GM19023 (cell line): Measurements from ENCODE around the gene TNS2.

Source experiments
- ATAC-seq: cut with Tn5 transposase; IDR thresholded peaks from one replicate; pipeline ENCODE4 v1.9.1; 2021; ENCODE audit warnings: mild to moderate bottlenecking, moderate library complexity; ENCODE audit not compliant: unreplicated experiment

Gene TNS2

GRCh38 chr12:53055471-53056266, 5.8 kb downstream of the TNS2 start:
- ATAC-seq: no peak

DNA sequence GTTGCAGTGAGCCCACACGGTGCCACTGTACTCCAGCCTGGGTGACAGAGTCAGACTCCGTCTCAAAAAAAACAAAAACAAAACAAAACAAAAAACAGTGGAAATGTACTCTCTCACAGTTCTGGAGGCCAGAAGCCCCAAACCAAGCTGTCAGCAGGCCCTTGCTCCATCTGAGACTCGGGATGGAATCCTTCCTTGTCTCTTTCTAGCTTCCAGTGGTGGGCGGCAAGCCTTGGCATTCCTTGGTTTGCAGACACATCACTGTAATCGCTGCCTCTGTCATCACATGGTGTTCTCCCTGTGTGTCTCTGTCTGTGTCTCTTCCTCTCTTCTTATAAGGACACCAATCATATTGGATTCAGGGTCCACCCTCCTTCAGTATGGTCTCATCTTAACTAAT, 6.4 kb downstream of the TNS2 start:
- no peak for ATAC-seq

DNA sequence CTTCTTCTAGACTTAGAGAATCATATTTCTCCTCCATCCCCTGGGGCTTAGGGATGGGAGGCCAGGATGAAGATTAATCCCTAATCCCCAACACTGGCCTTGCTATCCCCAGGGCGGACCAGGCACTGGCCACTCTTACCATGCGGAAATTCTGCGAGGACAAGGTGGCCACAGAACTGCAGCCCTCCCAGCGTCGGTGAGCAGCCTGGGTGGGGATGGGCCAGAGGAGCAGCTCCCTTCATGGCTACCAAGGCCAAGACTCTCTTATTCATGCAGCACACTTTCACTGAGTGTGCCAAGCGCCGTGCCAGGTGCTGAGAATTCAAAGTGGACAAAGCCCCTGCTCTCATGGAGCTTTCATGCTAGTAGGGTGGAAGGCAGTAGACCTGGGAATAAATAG, 7.0 kb downstream of the TNS2 start:
- ATAC-seq: no peak

GRCh38 chr12:53057816-53058500, 8.1 kb downstream of the TNS2 start:
- no peak for ATAC-seq

DNA sequence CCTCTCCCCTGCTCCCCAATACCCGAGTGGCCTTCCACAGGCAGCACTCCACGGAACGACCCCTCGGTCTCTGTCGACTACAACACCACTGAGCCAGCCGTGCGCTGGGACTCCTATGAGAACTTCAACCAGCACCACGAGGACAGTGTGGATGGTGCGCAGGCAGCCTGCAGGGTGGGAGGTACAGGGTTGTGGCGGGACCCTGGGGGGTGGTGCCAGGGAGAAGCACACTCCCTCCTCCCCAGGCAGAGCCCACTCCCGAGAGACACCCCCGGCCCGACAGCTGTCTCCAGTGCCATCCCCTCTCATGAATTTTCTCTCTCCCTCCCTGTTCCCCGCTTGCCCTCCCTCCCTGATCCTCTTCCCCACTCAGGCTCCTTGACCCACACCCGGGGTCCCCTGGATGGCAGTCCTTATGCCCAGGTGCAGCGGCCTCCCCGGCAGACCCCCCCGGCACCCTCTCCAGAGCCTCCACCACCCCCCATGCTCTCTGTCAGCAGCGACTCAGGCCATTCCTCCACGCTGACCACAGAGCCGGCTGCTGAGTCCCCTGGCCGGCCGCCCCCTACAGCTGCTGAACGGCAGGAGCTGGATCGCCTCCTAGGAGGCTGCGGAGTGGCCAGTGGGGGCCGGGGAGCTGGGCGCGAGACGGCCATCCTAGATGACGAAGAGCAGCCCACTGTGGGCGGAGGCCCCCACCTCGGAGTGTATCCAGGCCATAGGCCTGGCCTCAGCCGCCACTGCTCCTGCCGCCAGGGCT, 9.0 kb downstream of the TNS2 start:
- ATAC-seq: no peak

- ATAC-seq: no peak
These were observed 9.7 kb downstream of the TNS2 start for GRCh38 chr12:53059434-53060063.

GRCh38 chr12:53060064-53060720, 10.3 kb downstream of the TNS2 start:
- ATAC-seq: no peak

GRCh38 chr12:53060721-53061276, 10.9 kb downstream of the TNS2 start:
- ATAC-seq: no peak

GRCh38 chr12:53061404-53062010, 11.6 kb downstream of the TNS2 start:
- no peak for ATAC-seq

- ATAC-seq: no peak
These were observed 12.4 kb downstream of the TNS2 start for GRCh38 chr12:53062011-53062961.

DNA sequence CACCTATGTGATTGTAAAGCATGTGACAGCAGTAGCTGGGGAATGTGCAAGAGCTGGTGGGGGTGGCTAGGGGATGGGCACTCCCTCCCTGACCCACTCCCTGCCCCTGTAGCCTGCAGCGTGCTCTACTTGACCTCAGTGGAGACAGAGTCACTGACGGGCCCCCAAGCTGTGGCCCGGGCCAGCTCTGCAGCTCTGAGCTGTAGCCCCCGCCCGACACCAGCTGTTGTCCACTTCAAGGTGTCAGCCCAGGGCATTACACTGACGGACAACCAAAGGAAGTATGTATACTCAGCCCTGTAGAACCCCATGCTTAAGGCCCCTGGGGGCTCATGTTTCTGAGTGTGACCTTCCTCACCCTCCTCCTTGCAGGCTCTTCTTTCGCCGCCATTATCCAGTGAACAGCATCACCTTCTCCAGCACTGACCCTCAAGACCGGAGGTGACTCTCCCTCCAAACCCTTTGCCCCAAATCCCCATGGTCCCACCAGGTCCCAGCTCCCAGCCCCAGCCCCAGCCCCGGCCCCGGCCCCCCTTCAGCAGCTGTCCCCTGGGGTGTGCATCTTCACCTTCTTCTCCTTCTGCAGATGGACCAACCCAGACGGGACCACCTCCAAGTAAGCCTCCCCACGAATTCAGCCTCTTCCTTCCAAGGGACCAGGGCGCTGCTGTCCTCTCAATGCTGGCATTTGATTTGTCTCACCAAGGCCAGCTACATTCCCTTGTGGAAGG, 13.3 kb downstream of the TNS2 start:
- ATAC-seq: no peak

DNA sequence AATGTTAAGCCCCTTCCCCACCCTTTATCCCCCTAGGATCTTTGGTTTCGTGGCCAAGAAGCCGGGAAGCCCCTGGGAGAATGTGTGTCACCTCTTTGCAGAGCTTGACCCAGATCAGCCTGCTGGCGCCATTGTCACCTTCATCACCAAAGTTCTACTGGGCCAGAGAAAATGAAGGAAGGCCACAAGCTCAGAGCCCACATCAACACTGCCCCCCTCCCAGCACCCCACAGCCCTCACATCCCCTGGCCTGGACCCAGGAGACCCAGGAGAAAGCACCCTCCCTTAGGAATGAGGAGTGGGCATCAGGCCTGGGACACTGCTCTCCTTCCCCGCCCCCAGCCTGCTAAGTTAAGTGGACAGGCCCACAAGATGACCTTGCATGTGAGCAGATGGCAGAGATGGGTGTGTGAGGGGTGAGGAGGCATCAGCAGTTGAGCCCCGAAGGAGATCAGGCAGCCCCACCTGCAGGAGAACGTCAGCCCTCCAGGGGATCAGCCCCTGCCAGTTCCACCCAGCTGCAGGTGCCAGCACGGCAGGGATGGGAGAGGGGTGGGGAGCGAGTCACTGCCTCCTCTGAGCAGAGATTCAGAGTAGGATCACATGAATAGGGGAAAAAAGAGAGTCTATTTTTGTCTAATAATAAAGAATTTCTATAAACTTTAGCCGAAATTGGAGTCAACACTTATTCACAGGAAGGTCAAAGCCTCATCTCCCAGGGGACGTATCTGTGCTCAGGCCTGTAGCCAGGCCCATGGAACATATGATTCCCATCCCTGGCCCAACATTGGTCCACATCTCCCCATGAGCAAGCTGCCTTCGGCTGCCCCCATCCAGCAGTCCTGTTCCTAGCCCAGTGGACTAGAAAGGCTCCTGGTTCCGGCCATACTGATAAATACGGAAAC, 14.1 kb downstream of the TNS2 start:
- no peak for ATAC-seq

DNA sequence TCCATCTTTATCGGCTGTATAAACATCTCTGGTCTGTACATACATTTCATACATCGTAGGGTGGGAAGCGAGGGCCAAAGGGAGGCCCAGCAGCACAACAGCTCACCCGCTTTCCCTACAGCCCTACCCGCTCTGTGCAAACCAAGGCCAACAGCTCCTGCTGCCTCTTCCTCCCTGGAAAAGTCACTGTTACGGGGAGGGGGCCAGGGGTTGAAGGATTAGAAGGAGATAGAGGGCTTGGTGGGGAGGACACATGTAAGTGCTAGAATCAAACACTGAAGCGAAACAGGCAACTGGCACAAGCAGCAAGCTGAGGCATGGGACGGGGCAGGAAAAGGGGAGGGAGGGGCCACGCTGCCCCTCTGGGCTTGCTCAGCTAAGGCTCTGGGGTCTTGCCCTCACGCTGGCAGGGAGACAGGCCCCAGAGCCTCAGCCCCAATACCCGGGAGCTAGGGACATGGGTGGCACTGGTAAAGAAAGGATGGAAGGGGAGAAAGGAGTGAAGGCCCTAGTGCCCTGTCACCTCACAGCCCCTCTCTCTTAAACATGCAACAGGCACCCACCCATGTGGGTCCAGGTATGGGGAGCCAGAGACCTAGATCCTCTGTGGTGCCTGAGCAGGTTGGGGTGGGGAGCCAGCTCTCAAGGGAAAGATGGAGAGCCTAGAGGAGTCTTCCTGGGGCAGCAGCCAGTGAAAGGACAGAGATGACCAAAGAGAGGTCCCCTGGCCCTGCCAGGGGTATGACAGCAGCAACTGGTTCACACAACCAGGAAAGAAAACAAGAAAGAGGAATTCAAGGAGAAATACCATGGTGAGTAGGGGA, 15.0 kb downstream of the TNS2 start:
- ATAC-seq: no peak

DNA sequence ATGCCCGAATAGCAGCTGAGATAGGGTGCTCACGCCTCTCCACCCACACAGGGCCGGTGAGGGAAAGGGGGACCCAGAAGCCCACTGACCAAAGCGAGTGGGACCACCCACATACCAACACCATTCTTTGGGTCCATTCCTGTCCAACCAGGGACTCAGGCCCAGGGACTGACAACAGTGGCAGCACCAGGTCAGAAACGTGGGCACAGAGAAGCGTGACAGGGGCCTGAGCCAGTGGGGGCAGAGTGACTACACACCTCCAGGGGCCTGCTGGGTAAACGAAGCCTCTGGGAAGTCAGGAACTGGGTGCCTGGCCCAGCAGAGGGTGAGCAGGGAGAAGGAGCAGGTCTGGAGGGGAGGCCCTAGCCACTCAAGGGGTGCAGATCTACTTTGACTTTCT, 15.6 kb downstream of the TNS2 start:
- ATAC-seq: no peak

- no peak for ATAC-seq
These were observed 16.4 kb downstream of the TNS2 start for GRCh38 chr12:53065975-53066931.
